Lower lobe of right lung (tissue), 2 donors: ENCODE results near the gene CLEC11A. TPM values are rescaled to one million over a fixed set of nuclear protein-coding genes. Genes with fewer than 3 reads are reported as not detected.
"Not testable (repeated sequence)": the region's sequence is repeated elsewhere in the genome, so short reads cannot be mapped to it uniquely, and the experiment has no call there.

Experiments
- ATAC-seq, 2 donors: fragments of 200-7000 bp; cut with Tn5 transposase; one replicate each; pipeline ENCODE4 v1.9.1; 2020 to 2022; ENCODE audit warnings: mild to moderate bottlenecking in 2 of 2, moderate library complexity in 2 of 2
- DNase-seq: peaks from one replicate; pipeline ENCODE4 v3.0.0-alpha.2; 2020
- H3K27ac ChIP-seq: fragments of 200-600 bp; one replicate; pipeline ENCODE4 v1.8.0; 2022
- H3K27me3 ChIP-seq: fragments of 200-600 bp; one replicate; pipeline ENCODE4 v1.8.0; 2022; ENCODE audit warnings: low read depth
- H3K36me3 ChIP-seq: fragments of 200-600 bp; one replicate; pipeline ENCODE4 v1.8.0; 2022; ENCODE audit warnings: mild to moderate bottlenecking
- H3K4me1 ChIP-seq: fragments of 200-600 bp; one replicate; pipeline ENCODE4 v1.8.0; 2022
- H3K4me3 ChIP-seq: fragments of 200-600 bp; one replicate; pipeline ENCODE4 v1.8.0; 2022; ENCODE audit warnings: mild to moderate bottlenecking
- H3K9me3 ChIP-seq: fragments of 200-600 bp; one replicate; pipeline ENCODE4 v1.8.0; 2022
- CTCF ChIP-seq: fragments of 200-600 bp; IDR thresholded peaks from one replicate; pipeline ENCODE4 v1.8.0; 2022; ENCODE audit warnings: antibody characterized with exemption, mild to moderate bottlenecking
- intact Hi-C: fragments of 100-400 bp; cut with DNase I; formaldehyde crosslinking; loops from one replicate; pipeline ENCODE4 v1.11.0; 2022
- total RNA-seq: library from RNA; stranded (reverse); fragmentation: NEBNext Ultra II Directional; extraction: Animal tissue kit (Norgen Biotek cat#: 25700); gene quantifications from one replicate; pipeline ENCODE4 v1.2.1, GENCODE V29; 2021
- donor health status: DM: no; HTN: yes; CAD: no; lungs with severe emphysema.

Gene CLEC11A
- total RNA-seq, 1 donor from 2014 or later = 9.8 TPM

- no peak for DNase-seq
Measured at GRCh38 chr19:50750010-50750409, 26.8 kb downstream of the CLEC11A start.

GRCh38 chr19:50753879-50754278 is 30.7 kb downstream of the CLEC11A start:
- Histone ChIP-seq H3K36me3 (no peaks in the 10 kb centered on the region), H3K27me3 (peaks cover 24% of the 10 kb centered on the region), H3K9me3 (no peaks in the 10 kb centered on the region), H3K4me3 (no peak overlapping the region), H3K4me1 (no peaks in the 10 kb centered on the region), H3K27ac (no peak overlapping the region)
- no peak for TF ChIP-seq CTCF
- intact Hi-C loops = no loop called here
- ATAC-seq (no peak), DNase-seq (no peak)

More at GRCh38 chr19:50750010-50750409, 26.8 kb downstream of the CLEC11A start:
- H3K9me3 ChIP-seq = no peaks in the 10 kb centered on the region
- H3K27ac ChIP-seq = no peak overlapping the region
- intact Hi-C loops = no loop called here
- no peak for ATAC-seq
- H3K4me1 ChIP-seq = no peaks in the 10 kb centered on the region
- TF ChIP-seq CTCF = no peak
- no peak overlapping the region for H3K4me3 ChIP-seq
- no peaks in the 10 kb centered on the region for H3K36me3 ChIP-seq
- peaks cover 16% of the 10 kb centered on the region for H3K27me3 ChIP-seq

GRCh38 chr19:50756244-50756643 is 33.1 kb downstream of the CLEC11A start:
- DNase-seq, H3K27ac ChIP-seq, intact Hi-C loops, H3K9me3 ChIP-seq, H3K36me3 ChIP-seq, H3K4me3 ChIP-seq, H3K4me1 ChIP-seq, ATAC-seq: not testable (repeated sequence)
- peaks cover 24% of the 10 kb centered on the region for H3K27me3 ChIP-seq

GRCh38 chr19:50757624-50758023 is 34.5 kb downstream of the CLEC11A start:
- H3K9me3 ChIP-seq, H3K4me3 ChIP-seq, DNase-seq, H3K4me1 ChIP-seq, intact Hi-C loops, H3K27ac ChIP-seq, H3K36me3 ChIP-seq, ATAC-seq: not testable (repeated sequence)
- H3K27me3 ChIP-seq = peaks cover 24% of the 10 kb centered on the region

- H3K27ac ChIP-seq, ATAC-seq, H3K9me3 ChIP-seq, intact Hi-C loops, DNase-seq, H3K36me3 ChIP-seq, H3K4me1 ChIP-seq, H3K4me3 ChIP-seq: not testable (repeated sequence)
- peaks cover 14% of the 10 kb centered on the region for H3K27me3 ChIP-seq
Measured at GRCh38 chr19:50759076-50759475, 35.9 kb downstream of the CLEC11A start.

GRCh38 chr19:50759886-50760285 is 36.7 kb downstream of the CLEC11A start:
- H3K4me1 ChIP-seq = no peaks in the 10 kb centered on the region
- H3K27me3 ChIP-seq = peaks cover 9% of the 10 kb centered on the region
- H3K4me3 ChIP-seq = no peak overlapping the region
- no peaks in the 10 kb centered on the region for H3K9me3 ChIP-seq
- H3K27ac ChIP-seq = no peak overlapping the region
- DNase-seq (no peak), ATAC-seq (no peak)
- H3K36me3 ChIP-seq = no peaks in the 10 kb centered on the region
- intact Hi-C loops = no loop called here
- TF ChIP-seq CTCF = no peak

- H3K9me3 ChIP-seq, H3K4me1 ChIP-seq, ATAC-seq, H3K27me3 ChIP-seq, H3K4me3 ChIP-seq, DNase-seq, intact Hi-C loops, H3K27ac ChIP-seq, H3K36me3 ChIP-seq: not testable (repeated sequence)
Measured at GRCh38 chr19:50761501-50761900, 38.3 kb downstream of the CLEC11A start.

- H3K4me3 ChIP-seq, H3K9me3 ChIP-seq, H3K27me3 ChIP-seq, H3K27ac ChIP-seq, H3K4me1 ChIP-seq, DNase-seq, ATAC-seq, intact Hi-C loops, H3K36me3 ChIP-seq: not testable (repeated sequence)
Measured at GRCh38 chr19:50763521-50763920, 40.4 kb downstream of the CLEC11A start.
